Natural killer cell (primary cell): ENCODE results near the gene SLC29A1. TPM values are rescaled to one million over a fixed set of nuclear protein-coding genes. Genes with fewer than 3 reads are reported as not detected.

ENCODE experiments used
- ATAC-seq, 3 donors: fragments of 150-1000 bp in 2 of 3; fragments of 200-7000 bp in 1 of 3; cut with Tn5 transposase; 1 replicate in 1 of 3; 2 replicates in 2 of 3; pipeline ENCODE4 v1.10.0; 2021; ENCODE audit warnings: mild to moderate bottlenecking in 2 of 3, moderate library complexity in 2 of 3
- DNase-seq, 2 donors: peaks; one replicate each; pipeline versions ENCODE4 v3.0.0 to v3.0.0-alpha.2; 2013 to 2021; ENCODE audit warnings: mixed read lengths in 1 of 2
- H3K27ac ChIP-seq: one replicate; pipeline ENCODE4 v1.5.1; 2013; ENCODE audit warnings: mild to moderate bottlenecking, low read length
- H3K27me3 ChIP-seq: one replicate; pipeline ENCODE4 v1.6.1; 2013; ENCODE audit warnings: low read length; ENCODE audit not compliant: control insufficient read depth, insufficient read depth
- H3K36me3 ChIP-seq: one replicate; pipeline ENCODE4 v1.6.1; 2013; ENCODE audit warnings: low read length; ENCODE audit not compliant: control insufficient read depth, insufficient read depth
- H3K4me1 ChIP-seq: one replicate; pipeline ENCODE4 v1.6.1; 2013; ENCODE audit warnings: low read length; ENCODE audit not compliant: control insufficient read depth, insufficient read depth
- H3K4me3 ChIP-seq: one replicate; pipeline ENCODE4 v1.5.1; 2013; ENCODE audit warnings: low read length
- H3K9me3 ChIP-seq: one replicate; pipeline ENCODE4 v1.6.1; 2013; ENCODE audit warnings: low read length; ENCODE audit not compliant: control insufficient read depth, insufficient read depth
- H3K27ac Mint-ChIP-seq, 2 donors: one replicate each; pipeline ENCODE4 v1.8.0; 2022; ENCODE audit warnings: mild to moderate bottlenecking in 2 of 2, mixed read lengths in 2 of 2, moderate library complexity in 1 of 2
- H3K27me3 Mint-ChIP-seq, 2 donors: one replicate each; pipeline ENCODE4 v1.8.0; 2022; ENCODE audit warnings: low read depth in 2 of 2, mixed read lengths in 2 of 2
- H3K36me3 Mint-ChIP-seq: one replicate; pipeline ENCODE4 v1.8.0; 2022; ENCODE audit warnings: mixed read lengths
- H3K4me1 Mint-ChIP-seq, 2 donors: one replicate each; pipeline ENCODE4 v1.8.0; 2022; ENCODE audit warnings: mixed read lengths in 2 of 2
- H3K4me3 Mint-ChIP-seq: one replicate; pipeline ENCODE4 v1.8.0; 2022; ENCODE audit warnings: mild to moderate bottlenecking, moderate library complexity, mixed read lengths
- H3K9me3 Mint-ChIP-seq, 2 donors: one replicate each; pipeline ENCODE4 v1.8.0; 2022; ENCODE audit warnings: mixed read lengths in 2 of 2
- WGBS: methylation state at CpG from one replicate; pipeline ENCODE4 v1.1.7; 2013; ENCODE audit warnings: missing lambda C conversion rate; ENCODE audit not compliant: insufficient coverage; 5-methylcytosine and 5-hydroxymethylcytosine counted together
- intact Hi-C: fragments of 100-400 bp; cut with micrococcal nuclease; formaldehyde crosslinking; loops from one replicate; pipeline ENCODE4 v1.14.2; 2022
- total RNA-seq, 4 donors: library from RNA; stranded (reverse); fragments of 120-200 nt in 1 of 4; gene quantifications; one replicate each; pipeline versions ENCODE4 v1.2.3 to v1.2.4, GENCODE V29; 2013 to 2022
- TF ChIP-seq, protein P1 (sequence below): fragments of 200-600 bp; IDR thresholded peaks from one replicate; pipeline ENCODE4 v1.8.0; 2022; ENCODE audit warnings: antibody characterized with exemption

The SLC29A1 gene
- total RNA-seq, 3 donors from 2014 or later (not counting 1 experiment from before 2014, with no cell fraction given) = 2.2 to 5.5 (median 5.2) TPM

DNA sequence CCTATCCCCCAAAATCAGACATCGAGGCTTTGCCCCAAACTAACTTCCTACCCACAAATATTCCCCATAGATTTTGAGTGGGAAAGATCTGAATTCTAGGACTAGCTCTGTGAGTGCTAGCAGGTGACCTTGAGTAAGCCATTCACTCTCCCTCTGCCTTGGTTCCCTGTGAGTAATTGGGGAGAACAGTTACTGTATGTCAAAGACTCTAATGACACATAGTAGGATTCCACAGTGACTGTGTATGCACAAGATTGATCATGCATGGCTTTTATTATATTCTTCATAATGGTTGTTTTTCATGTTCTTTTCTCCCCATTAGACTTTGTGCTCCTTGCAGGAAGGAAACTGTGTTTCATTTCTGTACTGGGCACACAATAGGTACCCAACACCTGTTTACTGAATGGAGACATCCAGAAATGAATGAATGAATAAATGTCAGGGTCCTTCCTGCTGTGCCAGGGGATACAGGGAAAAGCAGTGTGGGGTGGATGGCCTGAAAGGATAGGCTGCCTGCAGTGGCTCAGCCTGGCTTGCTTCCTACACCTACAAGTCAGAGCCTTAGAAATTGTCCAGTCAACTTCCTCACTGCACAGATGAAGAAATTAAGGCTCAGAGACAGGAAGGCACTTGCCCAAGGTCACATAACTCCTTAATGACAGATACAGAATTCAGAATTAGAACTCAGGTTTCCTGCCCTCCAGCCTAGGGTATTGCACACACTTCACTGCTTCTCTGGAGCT lies 46.0 kb downstream of the SLC29A1 start:
- H3K9me3 Mint-ChIP-seq = no peaks in the 10 kb centered on the region
- Histone ChIP-seq H3K27me3 (peaks cover 36% of the 10 kb centered on the region), H3K27ac (no peak overlapping the region), H3K36me3 (no peaks in the 10 kb centered on the region), H3K4me1 (peaks cover 26% of the 10 kb centered on the region), H3K4me3 (no peak overlapping the region), H3K9me3 (no peaks in the 10 kb centered on the region)
- no peaks in the 10 kb centered on the region for H3K36me3 Mint-ChIP-seq
- H3K4me1 Mint-ChIP-seq = peaks cover 6 to 30% of the 10 kb centered on the region in 2 donors
- H3K27ac Mint-ChIP-seq = peak overlapping the region in 1 of 2 donors; percentile 20
- peak overlapping the region; percentile 67 for H3K4me3 Mint-ChIP-seq
- no peak for ATAC-seq
- TF ChIP-seq, protein P1, sequence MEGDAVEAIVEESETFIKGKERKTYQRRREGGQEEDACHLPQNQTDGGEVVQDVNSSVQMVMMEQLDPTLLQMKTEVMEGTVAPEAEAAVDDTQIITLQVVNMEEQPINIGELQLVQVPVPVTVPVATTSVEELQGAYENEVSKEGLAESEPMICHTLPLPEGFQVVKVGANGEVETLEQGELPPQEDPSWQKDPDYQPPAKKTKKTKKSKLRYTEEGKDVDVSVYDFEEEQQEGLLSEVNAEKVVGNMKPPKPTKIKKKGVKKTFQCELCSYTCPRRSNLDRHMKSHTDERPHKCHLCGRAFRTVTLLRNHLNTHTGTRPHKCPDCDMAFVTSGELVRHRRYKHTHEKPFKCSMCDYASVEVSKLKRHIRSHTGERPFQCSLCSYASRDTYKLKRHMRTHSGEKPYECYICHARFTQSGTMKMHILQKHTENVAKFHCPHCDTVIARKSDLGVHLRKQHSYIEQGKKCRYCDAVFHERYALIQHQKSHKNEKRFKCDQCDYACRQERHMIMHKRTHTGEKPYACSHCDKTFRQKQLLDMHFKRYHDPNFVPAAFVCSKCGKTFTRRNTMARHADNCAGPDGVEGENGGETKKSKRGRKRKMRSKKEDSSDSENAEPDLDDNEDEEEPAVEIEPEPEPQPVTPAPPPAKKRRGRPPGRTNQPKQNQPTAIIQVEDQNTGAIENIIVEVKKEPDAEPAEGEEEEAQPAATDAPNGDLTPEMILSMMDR = no peak
- intact Hi-C loops = loop anchor here (2.0 kb wide), 1 partner anchor 69 kb away; no protein-coding TSS in a partner anchor
- WGBS = no CpG with 5 or more reads among the region's 1 CpG
- DNase-seq = peak in 1 of 2 donors; percentile 31
- peaks cover 40 to 42% of the 10 kb centered on the region in 2 donors for H3K27me3 Mint-ChIP-seq

DNA sequence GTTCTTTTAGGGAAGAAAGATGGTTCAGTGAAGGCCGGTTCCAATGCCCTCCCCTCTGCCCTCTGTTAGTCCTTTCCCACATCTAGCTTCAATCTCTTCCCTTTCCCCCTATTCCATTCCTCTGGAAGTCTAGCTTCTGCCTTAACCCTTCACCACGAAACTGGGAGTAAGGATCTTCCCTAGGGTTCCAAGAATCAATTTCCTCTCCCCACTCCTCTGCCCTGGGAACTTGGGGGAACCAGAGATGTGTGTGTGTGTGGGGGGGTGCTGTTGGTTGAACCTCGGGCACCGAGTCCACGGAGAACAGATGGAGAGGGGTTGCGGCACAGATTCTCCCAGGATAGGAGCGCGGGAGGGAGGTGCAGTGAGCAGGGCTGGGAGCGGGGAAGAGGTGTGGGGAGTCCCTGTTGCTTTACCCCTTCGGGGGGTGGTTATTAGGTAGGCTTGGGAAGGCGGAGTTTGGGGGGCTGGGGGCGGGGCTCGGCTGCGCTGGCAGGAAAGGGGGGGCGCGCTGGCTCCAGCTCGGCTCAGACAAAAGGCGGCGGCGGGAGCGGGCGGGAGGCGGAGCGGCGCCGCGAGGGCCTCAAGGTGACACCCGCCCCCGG lies 46.6 kb downstream of the SLC29A1 start, which contains the start of gene TMEM151B:
TMEM151B (plus strand) TSS at position 530 of the 605 bp plus-strand sequence. CDS start 293 bp downstream, outside the sequence.
- DNase-seq = peak in 1 of 2 donors; percentile 55

DNA sequence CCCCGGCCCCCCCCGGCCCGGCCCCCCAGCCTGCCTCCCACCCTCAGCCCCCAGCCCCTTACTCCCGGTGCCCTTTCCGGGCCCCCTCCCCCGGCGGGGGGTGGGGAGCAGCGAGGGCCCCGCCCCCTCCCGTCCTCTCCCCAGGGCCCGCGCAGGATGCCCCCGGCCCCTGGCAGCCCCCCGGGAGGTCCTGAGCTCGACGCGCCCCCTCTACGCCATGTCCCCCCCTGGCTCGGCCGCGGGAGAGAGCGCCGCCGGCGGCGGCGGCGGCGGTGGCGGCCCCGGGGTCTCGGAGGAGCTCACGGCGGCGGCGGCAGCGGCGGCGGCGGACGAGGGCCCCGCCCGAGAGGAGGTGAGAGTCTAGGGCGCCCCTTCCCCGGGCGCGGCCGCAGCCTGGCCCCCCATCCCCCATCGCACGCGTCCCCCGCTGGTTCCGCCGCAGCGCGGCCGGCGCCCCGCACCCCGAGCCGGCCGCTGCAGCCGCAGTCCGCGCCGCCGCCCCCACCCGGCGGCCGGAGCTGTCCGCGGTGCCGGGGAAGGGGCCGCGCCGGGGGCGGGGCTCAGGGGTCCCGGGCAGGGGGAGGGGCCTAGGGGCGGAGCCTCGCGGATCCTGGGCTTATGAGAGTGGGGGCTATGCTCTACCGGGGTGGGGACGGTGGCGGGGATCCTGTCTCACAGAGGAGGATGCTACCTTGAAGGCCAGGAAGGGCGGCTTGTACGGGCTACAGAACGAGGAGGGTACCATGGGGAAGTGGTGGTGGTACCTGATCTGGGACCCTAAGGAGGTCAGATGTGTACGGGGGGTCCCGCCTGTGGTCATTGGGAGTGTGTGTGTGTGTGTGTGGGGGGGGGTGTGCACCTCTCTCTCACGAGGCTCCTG lies 47.4 kb downstream of the SLC29A1 start:
- Mint-ChIP-seq H3K9me3 (no peaks in the 10 kb centered on the region), H3K27me3 (peaks cover 45 to 47% of the 10 kb centered on the region in 2 donors), H3K27ac (no peak overlapping the region)

More for the DNA sequence above, 46.6 kb downstream of the SLC29A1 start, which contains the start of gene TMEM151B:
- H3K4me1 Mint-ChIP-seq = peaks cover 0 to 27% of the 10 kb centered on the region in 2 donors
- H3K27me3 Mint-ChIP-seq = peaks cover 45 to 47% of the 10 kb centered on the region in 2 donors
- no peaks in the 10 kb centered on the region for H3K9me3 Mint-ChIP-seq
- intact Hi-C loops = loop anchor here (2.0 kb wide), 1 partner anchor 69 kb away; no protein-coding TSS in a partner anchor
- no peaks in the 10 kb centered on the region for H3K36me3 Mint-ChIP-seq
- Histone ChIP-seq H3K4me3 (no peak within 1 kb of the TSS), H3K27ac (no peak within 1 kb of the TSS), H3K27me3 (peaks cover 37% of the 10 kb centered on the region), H3K4me1 (peaks cover 19% of the 10 kb centered on the region), H3K36me3 (no peaks in the 10 kb centered on the region), H3K9me3 (no peaks in the 10 kb centered on the region)
- peak within 1 kb of the TSS; percentile 69 for H3K4me3 Mint-ChIP-seq
- ATAC-seq = no peak
- TF ChIP-seq, protein P1 = no peak
- WGBS = 11% methylated on average over 28 of the region's 29 CpGs
- peak within 1 kb of the TSS in 1 of 2 donors; percentile 20 for H3K27ac Mint-ChIP-seq

More for the DNA sequence above, 47.4 kb downstream of the SLC29A1 start:
- Histone ChIP-seq H3K9me3 (no peaks in the 10 kb centered on the region), H3K27ac (no peak overlapping the region), H3K36me3 (no peaks in the 10 kb centered on the region), H3K27me3 (peaks cover 37% of the 10 kb centered on the region), H3K4me1 (peaks cover 20% of the 10 kb centered on the region), H3K4me3 (no peak overlapping the region)
- H3K4me1 Mint-ChIP-seq = peaks cover 0 to 25% of the 10 kb centered on the region in 2 donors
- WGBS = 2% methylated on average over 83 of the region's 90 CpGs
- DNase-seq = peak in 1 of 2 donors; percentile 39
- peak overlapping the region; percentile 69 for H3K4me3 Mint-ChIP-seq
- peak in 1 of 3 donors; percentile 30 for ATAC-seq
- TF ChIP-seq, protein P1 = no peak
- intact Hi-C loops = no loop called here
- H3K36me3 Mint-ChIP-seq = no peaks in the 10 kb centered on the region
